ENCODE measurements around the gene ACE. TPM values are rescaled to one million over a fixed set of nuclear protein-coding genes. Genes with fewer than 3 reads are reported as not detected.

The ACE gene
- total RNA-seq, 1 experiment from 2014 or later = 7.8 TPM

DNA sequence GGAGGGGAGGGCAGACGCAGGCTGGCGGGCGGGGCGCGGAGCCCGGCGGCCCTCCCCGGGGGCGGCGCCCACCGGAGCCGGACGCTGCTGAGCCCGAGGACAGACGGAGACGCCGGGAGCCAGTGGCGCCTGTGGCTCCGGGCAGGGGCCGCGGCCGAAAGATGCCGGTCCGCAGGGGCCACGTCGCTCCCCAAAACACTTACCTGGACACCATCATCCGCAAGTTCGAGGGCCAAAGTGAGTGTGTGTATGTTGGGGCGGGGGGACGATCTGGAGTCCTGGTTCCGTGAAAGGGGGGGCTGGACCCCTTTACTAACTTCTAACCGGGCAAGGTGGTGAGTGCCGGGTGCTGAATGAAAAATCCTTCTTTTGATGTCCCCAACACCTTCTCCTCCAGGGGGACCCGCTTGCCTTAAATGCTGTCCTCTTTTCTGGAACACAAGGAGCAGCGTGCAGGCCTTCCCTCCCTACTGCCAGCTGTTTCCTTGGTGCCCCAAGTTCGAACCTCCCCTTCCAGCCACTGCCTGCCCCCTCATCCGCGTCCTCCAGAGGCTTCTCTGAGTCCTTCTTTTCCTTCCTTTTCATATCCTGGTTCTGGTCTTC, 46.5 kb downstream of the ACE start, which contains the start of gene KCNH6:
KCNH6 (plus strand) TSS at position 106 of the 603 bp plus-strand sequence; CDS start at position 162, 56 bp downstream.
- TF ChIP-seq TP53 (CRISPR knock-in tag; IDR thresholded peaks at IDR 0.05) = 0 out of 2 replicates have a peak, but pooled peaks have one; percentile 6
- peak; percentile 36; the same call in 1 of the 2 replicates for TF ChIP-seq ZBTB21 (CRISPR knock-in tag; IDR thresholded peaks at IDR 0.05; ENCODE audit: borderline replicate concordance)
- TF ChIP-seq CREB1 (CRISPR knock-in tag; IDR thresholded peaks at IDR 0.05) = no peak
- no peak for TF ChIP-seq GTF2I (CRISPR knock-in tag; conservative IDR thresholded peaks at IDR 0.05)
- TF ChIP-seq, protein P1, sequence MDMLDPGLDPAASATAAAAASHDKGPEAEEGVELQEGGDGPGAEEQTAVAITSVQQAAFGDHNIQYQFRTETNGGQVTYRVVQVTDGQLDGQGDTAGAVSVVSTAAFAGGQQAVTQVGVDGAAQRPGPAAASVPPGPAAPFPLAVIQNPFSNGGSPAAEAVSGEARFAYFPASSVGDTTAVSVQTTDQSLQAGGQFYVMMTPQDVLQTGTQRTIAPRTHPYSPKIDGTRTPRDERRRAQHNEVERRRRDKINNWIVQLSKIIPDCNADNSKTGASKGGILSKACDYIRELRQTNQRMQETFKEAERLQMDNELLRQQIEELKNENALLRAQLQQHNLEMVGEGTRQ (CRISPR knock-in tag; IDR thresholded peaks at IDR 0.05) = 0 out of 2 replicates have a peak, but pooled peaks have one; percentile 21
- TF ChIP-seq, protein P2, sequence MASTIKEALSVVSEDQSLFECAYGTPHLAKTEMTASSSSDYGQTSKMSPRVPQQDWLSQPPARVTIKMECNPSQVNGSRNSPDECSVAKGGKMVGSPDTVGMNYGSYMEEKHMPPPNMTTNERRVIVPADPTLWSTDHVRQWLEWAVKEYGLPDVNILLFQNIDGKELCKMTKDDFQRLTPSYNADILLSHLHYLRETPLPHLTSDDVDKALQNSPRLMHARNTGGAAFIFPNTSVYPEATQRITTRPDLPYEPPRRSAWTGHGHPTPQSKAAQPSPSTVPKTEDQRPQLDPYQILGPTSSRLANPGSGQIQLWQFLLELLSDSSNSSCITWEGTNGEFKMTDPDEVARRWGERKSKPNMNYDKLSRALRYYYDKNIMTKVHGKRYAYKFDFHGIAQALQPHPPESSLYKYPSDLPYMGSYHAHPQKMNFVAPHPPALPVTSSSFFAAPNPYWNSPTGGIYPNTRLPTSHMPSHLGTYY (CRISPR knock-in tag; IDR thresholded peaks at IDR 0.05) = no peak
- no peak for TF ChIP-seq NFATC4 (CRISPR knock-in tag; IDR thresholded peaks at IDR 0.05)
- CTCF ChIA-PET = interaction anchor here (0.8 to 2.2 kb wide), 15 partner anchors 10 to 175 kb away, joined by 3 to 16 read pairs (median 4); partner anchors contain the start of genes ACE and DCAF7
- H3K9me3 Mint-ChIP-seq = no peaks in the 10 kb centered on the region
- peaks cover 4% of the 10 kb centered on the region for H3K27me3 Mint-ChIP-seq (ENCODE audit: low read depth)
- H3K36me3 Mint-ChIP-seq = no peaks in the 10 kb centered on the region
- no peak within 1 kb of the TSS; the same call in 1 of the 2 replicates for H3K27ac Mint-ChIP-seq
- POLR2A ChIA-PET = interaction anchor here (0.8 kb wide), 1 partner anchor 98 kb away, joined by 3 read pairs; no protein-coding TSS in a partner anchor
- ATAC-seq (peak; percentile 11), DNase-seq (ENCODE audit: low spot score) (no peak)
- H3K4me3 Mint-ChIP-seq = peak within 1 kb of the TSS; percentile 67
- peaks cover 34% of the 10 kb centered on the region for H3K4me1 Mint-ChIP-seq

DNA sequence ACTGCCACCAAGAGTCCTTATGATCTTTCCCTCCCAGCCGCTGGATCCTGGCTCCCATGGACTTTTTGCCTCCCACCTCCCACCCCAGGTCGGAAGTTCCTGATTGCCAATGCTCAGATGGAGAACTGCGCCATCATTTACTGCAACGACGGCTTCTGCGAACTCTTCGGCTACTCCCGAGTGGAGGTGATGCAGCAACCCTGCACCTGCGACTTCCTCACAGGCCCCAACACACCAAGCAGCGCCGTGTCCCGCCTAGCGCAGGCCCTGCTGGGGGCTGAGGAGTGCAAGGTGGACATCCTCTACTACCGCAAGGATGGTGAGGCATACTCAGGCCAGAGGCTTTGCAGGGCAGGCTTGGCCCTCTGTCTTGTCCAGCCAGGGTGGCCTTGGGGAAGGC, 47.2 kb downstream of the ACE start:
- Mint-ChIP-seq H3K27me3 (ENCODE audit: low read depth) (peaks cover 4% of the 10 kb centered on the region), H3K4me1 (peaks cover 34% of the 10 kb centered on the region), H3K4me3 (peak overlapping the region; percentile 67), H3K27ac (no peak overlapping the region), H3K36me3 (no peaks in the 10 kb centered on the region), H3K9me3 (no peaks in the 10 kb centered on the region)
- POLR2A ChIA-PET = no interaction called here
- CTCF ChIA-PET = interaction anchor here (1.8 to 2.2 kb wide), 3 partner anchors 20 to 88 kb away, joined by 6 to 16 read pairs (median 14); partner anchors contain the start of gene DCAF7
- DNase-seq (ENCODE audit: low spot score) = no peak
- ATAC-seq = no peak
- no peak for TF ChIP-seq TEAD4 (CRISPR knock-in tag; IDR thresholded peaks at IDR 0.05)
- TF ChIP-seq PRRX2 (CRISPR knock-in tag; IDR thresholded peaks at IDR 0.05) = no peak
- TF ChIP-seq, protein P3, sequence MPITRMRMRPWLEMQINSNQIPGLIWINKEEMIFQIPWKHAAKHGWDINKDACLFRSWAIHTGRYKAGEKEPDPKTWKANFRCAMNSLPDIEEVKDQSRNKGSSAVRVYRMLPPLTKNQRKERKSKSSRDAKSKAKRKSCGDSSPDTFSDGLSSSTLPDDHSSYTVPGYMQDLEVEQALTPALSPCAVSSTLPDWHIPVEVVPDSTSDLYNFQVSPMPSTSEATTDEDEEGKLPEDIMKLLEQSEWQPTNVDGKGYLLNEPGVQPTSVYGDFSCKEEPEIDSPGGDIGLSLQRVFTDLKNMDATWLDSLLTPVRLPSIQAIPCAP (CRISPR knock-in tag; IDR thresholded peaks at IDR 0.05) = no peak
- TF ChIP-seq, protein P4, sequence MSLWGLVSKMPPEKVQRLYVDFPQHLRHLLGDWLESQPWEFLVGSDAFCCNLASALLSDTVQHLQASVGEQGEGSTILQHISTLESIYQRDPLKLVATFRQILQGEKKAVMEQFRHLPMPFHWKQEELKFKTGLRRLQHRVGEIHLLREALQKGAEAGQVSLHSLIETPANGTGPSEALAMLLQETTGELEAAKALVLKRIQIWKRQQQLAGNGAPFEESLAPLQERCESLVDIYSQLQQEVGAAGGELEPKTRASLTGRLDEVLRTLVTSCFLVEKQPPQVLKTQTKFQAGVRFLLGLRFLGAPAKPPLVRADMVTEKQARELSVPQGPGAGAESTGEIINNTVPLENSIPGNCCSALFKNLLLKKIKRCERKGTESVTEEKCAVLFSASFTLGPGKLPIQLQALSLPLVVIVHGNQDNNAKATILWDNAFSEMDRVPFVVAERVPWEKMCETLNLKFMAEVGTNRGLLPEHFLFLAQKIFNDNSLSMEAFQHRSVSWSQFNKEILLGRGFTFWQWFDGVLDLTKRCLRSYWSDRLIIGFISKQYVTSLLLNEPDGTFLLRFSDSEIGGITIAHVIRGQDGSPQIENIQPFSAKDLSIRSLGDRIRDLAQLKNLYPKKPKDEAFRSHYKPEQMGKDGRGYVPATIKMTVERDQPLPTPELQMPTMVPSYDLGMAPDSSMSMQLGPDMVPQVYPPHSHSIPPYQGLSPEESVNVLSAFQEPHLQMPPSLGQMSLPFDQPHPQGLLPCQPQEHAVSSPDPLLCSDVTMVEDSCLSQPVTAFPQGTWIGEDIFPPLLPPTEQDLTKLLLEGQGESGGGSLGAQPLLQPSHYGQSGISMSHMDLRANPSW (CRISPR knock-in tag; conservative IDR thresholded peaks at IDR 0.05; ENCODE audit: low read depth) = no peak
- TF ChIP-seq, protein P5, sequence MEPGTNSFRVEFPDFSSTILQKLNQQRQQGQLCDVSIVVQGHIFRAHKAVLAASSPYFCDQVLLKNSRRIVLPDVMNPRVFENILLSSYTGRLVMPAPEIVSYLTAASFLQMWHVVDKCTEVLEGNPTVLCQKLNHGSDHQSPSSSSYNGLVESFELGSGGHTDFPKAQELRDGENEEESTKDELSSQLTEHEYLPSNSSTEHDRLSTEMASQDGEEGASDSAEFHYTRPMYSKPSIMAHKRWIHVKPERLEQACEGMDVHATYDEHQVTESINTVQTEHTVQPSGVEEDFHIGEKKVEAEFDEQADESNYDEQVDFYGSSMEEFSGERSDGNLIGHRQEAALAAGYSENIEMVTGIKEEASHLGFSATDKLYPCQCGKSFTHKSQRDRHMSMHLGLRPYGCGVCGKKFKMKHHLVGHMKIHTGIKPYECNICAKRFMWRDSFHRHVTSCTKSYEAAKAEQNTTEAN (CRISPR knock-in tag; IDR thresholded peaks at IDR 0.05) = no peak
- TF ChIP-seq, protein P6, sequence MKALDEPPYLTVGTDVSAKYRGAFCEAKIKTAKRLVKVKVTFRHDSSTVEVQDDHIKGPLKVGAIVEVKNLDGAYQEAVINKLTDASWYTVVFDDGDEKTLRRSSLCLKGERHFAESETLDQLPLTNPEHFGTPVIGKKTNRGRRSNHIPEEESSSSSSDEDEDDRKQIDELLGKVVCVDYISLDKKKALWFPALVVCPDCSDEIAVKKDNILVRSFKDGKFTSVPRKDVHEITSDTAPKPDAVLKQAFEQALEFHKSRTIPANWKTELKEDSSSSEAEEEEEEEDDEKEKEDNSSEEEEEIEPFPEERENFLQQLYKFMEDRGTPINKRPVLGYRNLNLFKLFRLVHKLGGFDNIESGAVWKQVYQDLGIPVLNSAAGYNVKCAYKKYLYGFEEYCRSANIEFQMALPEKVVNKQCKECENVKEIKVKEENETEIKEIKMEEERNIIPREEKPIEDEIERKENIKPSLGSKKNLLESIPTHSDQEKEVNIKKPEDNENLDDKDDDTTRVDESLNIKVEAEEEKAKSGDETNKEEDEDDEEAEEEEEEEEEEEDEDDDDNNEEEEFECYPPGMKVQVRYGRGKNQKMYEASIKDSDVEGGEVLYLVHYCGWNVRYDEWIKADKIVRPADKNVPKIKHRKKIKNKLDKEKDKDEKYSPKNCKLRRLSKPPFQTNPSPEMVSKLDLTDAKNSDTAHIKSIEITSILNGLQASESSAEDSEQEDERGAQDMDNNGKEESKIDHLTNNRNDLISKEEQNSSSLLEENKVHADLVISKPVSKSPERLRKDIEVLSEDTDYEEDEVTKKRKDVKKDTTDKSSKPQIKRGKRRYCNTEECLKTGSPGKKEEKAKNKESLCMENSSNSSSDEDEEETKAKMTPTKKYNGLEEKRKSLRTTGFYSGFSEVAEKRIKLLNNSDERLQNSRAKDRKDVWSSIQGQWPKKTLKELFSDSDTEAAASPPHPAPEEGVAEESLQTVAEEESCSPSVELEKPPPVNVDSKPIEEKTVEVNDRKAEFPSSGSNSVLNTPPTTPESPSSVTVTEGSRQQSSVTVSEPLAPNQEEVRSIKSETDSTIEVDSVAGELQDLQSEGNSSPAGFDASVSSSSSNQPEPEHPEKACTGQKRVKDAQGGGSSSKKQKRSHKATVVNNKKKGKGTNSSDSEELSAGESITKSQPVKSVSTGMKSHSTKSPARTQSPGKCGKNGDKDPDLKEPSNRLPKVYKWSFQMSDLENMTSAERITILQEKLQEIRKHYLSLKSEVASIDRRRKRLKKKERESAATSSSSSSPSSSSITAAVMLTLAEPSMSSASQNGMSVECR (CRISPR knock-in tag; IDR thresholded peaks at IDR 0.05; ENCODE audit: borderline replicate concordance) = no peak
- no peak for TF ChIP-seq KAT7 (CRISPR knock-in tag; IDR thresholded peaks at IDR 0.05; ENCODE audit: borderline replicate concordance)
- TF ChIP-seq, protein P7, sequence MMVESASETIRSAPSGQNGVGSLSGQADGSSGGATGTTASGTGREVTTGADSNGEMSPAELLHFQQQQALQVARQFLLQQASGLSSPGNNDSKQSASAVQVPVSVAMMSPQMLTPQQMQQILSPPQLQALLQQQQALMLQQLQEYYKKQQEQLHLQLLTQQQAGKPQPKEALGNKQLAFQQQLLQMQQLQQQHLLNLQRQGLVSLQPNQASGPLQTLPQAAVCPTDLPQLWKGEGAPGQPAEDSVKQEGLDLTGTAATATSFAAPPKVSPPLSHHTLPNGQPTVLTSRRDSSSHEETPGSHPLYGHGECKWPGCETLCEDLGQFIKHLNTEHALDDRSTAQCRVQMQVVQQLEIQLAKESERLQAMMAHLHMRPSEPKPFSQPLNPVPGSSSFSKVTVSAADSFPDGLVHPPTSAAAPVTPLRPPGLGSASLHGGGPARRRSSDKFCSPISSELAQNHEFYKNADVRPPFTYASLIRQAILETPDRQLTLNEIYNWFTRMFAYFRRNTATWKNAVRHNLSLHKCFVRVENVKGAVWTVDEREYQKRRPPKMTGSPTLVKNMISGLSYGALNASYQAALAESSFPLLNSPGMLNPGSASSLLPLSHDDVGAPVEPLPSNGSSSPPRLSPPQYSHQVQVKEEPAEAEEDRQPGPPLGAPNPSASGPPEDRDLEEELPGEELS (CRISPR knock-in tag; IDR thresholded peaks at IDR 0.05) = no peak
- no peak for TF ChIP-seq FOXK1 (CRISPR knock-in tag; IDR thresholded peaks at IDR 0.05)
- TF ChIP-seq NR1H2 (CRISPR knock-in tag; IDR thresholded peaks at IDR 0.05) = no peak
- TF ChIP-seq CREM (CRISPR knock-in tag; IDR thresholded peaks at IDR 0.05) = no peak
- TF ChIP-seq, protein P8, sequence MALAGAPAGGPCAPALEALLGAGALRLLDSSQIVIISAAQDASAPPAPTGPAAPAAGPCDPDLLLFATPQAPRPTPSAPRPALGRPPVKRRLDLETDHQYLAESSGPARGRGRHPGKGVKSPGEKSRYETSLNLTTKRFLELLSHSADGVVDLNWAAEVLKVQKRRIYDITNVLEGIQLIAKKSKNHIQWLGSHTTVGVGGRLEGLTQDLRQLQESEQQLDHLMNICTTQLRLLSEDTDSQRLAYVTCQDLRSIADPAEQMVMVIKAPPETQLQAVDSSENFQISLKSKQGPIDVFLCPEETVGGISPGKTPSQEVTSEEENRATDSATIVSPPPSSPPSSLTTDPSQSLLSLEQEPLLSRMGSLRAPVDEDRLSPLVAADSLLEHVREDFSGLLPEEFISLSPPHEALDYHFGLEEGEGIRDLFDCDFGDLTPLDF (CRISPR knock-in tag; IDR thresholded peaks at IDR 0.05) = no peak
